ENCODE data around the gene TKTL1.
"Not testable (repeated sequence)": the region's sequence is repeated elsewhere in the genome, so short reads cannot be mapped to it uniquely, and the experiment has no call there.

Gene TKTL1

GRCh38 chrX:154310616-154311536 lies 15.3 kb downstream of the TKTL1 start:
- DNase-seq: no peak

- DNase-seq: no peak
These were observed 16.5 kb downstream of the TKTL1 start for GRCh38 chrX:154312116-154312515.

- DNase-seq: no peak
These were observed 17.6 kb downstream of the TKTL1 start for GRCh38 chrX:154313147-154313546.

- no peak for DNase-seq
These were observed 19.8 kb downstream of the TKTL1 start for GRCh38 chrX:154315416-154315815.

GRCh38 chrX:154317391-154317995 lies 21.9 kb downstream of the TKTL1 start:
- no peak for DNase-seq

GRCh38 chrX:154320406-154320805 lies 24.8 kb downstream of the TKTL1 start:
- no peak for DNase-seq

GRCh38 chrX:154321152-154321551 lies 25.6 kb downstream of the TKTL1 start:
- DNase-seq: no peak

GRCh38 chrX:154321594-154321993 lies 26.0 kb downstream of the TKTL1 start:
- DNase-seq: no peak

- no peak for DNase-seq
These were observed 27.3 kb downstream of the TKTL1 start for GRCh38 chrX:154322890-154323289.

GRCh38 chrX:154323537-154323936 lies 27.9 kb downstream of the TKTL1 start:
- no peak for DNase-seq

GRCh38 chrX:154325541-154325940 lies 29.9 kb downstream of the TKTL1 start:
- DNase-seq: no peak

GRCh38 chrX:154327038-154327820 lies 31.6 kb downstream of the TKTL1 start:
- DNase-seq: no peak

GRCh38 chrX:154328646-154329045 lies 33.1 kb downstream of the TKTL1 start:
- no peak for DNase-seq

GRCh38 chrX:154329294-154329693 lies 33.7 kb downstream of the TKTL1 start:
- DNase-seq: no peak

GRCh38 chrX:154332561-154332960 lies 37.0 kb downstream of the TKTL1 start:
- DNase-seq: no peak

- no peak for DNase-seq
These were observed 37.5 kb downstream of the TKTL1 start for GRCh38 chrX:154333116-154333515.

- DNase-seq: no peak
These were observed 38.3 kb downstream of the TKTL1 start for GRCh38 chrX:154333837-154334271.

- no peak for DNase-seq
These were observed 38.9 kb downstream of the TKTL1 start for GRCh38 chrX:154334496-154334895.

GRCh38 chrX:154341399-154342298 lies 46.1 kb downstream of the TKTL1 start:
- DNase-seq: not testable (repeated sequence)

- not testable (repeated sequence) for DNase-seq
These were observed 47.5 kb downstream of the TKTL1 start for GRCh38 chrX:154343063-154343462.

- not testable (repeated sequence) for DNase-seq
These were observed 48.0 kb downstream of the TKTL1 start for GRCh38 chrX:154343620-154344019.

- DNase-seq: no peak
These were observed 52.5 kb downstream of the TKTL1 start for GRCh38 chrX:154348114-154348531.

Measured in stimulated activated CD4-positive, alpha-beta T cell treated with anti-CD3 and anti-CD28 coated beads, Interleukin-2, amount 100 ng/mL, for 48 hours (primary cell).